IPS DF 6.9 (cell line): ENCODE data around the gene LMBRD2.

Experiments used
- DNase-seq: peaks from one replicate; pipeline ENCODE4 v3.0.0-alpha.2; 2013; ENCODE audit warnings: low read depth, low spot score
- H3K27ac ChIP-seq: one replicate; pipeline ENCODE4 v1.5.1; 2013; ENCODE audit warnings: low read length, control low read depth
- H3K27me3 ChIP-seq: 2 replicates; pipeline ENCODE4 v1.6.1; 2013; ENCODE audit warnings: mild to moderate bottlenecking, low read length; ENCODE audit not compliant: control insufficient read depth, insufficient read depth
- H3K36me3 ChIP-seq: 2 replicates; pipeline ENCODE4 v1.6.1; 2013; ENCODE audit warnings: low read length; ENCODE audit not compliant: control insufficient read depth, insufficient read depth
- H3K4me1 ChIP-seq: 2 replicates; pipeline ENCODE4 v1.6.1; 2013; ENCODE audit warnings: low read length; ENCODE audit not compliant: control insufficient read depth, insufficient read depth
- H3K4me3 ChIP-seq: 2 replicates; pipeline ENCODE4 v1.5.1; 2013; ENCODE audit warnings: mild to moderate bottlenecking, low read length
- H3K9me3 ChIP-seq: 2 replicates; pipeline ENCODE4 v1.6.1; 2013; ENCODE audit warnings: low read length, inconsistent platforms; ENCODE audit not compliant: control insufficient read depth, insufficient read depth
- WGBS: extraction: QIAGEN DNeasy Blood & Tissue Kit; methylation state at CpG from one replicate; pipeline ENCODE4 v1.1.7; 2013; ENCODE audit warnings: mixed read lengths, missing lambda C conversion rate; ENCODE audit not compliant: insufficient read length, insufficient coverage; 5-methylcytosine and 5-hydroxymethylcytosine counted together

Gene LMBRD2

DNA sequence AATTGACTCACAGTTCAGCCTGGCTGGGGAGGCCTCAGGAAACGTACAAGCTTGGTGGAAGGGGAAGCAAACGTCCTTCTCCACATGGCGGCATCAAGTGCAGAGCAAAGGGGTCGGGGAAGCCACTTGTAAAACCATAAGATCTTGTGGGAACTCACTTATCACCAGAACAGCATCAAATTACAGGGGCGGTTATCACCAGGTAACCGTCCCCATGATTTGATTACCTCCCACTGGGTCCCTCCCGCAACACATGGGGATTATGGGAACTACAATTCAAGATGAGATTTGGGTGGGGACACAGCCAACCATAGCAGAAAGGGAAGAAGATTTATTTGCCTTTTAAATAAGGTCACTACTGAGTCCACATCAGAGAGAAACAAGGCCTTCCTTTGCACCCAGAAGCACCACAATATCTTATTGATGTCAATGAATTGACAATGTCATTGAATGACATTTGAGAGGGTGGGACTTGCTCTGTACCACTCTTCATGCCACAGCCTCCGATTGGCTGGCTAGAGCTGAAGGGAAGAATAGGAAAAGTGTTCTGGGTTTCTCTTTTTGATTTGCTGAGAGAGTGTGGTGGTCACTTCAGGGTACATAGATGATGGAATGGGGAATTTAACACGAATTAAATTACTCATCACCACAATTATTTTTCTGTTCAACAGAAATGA is 11.3 kb upstream of the LMBRD2 start:
- Histone ChIP-seq H3K36me3 (peaks cover 5% of the 10 kb centered on the region; the same call in 1 of the 2 replicates), H3K27ac (no peak overlapping the region), H3K4me1 (no peaks in the 10 kb centered on the region), H3K9me3 (no peaks in the 10 kb centered on the region), H3K27me3 (no peaks in the 10 kb centered on the region), H3K4me3 (no peak overlapping the region)
- no CpG with 5 or more reads among the region's 9 CpGs for WGBS
- no peak for DNase-seq

DNA sequence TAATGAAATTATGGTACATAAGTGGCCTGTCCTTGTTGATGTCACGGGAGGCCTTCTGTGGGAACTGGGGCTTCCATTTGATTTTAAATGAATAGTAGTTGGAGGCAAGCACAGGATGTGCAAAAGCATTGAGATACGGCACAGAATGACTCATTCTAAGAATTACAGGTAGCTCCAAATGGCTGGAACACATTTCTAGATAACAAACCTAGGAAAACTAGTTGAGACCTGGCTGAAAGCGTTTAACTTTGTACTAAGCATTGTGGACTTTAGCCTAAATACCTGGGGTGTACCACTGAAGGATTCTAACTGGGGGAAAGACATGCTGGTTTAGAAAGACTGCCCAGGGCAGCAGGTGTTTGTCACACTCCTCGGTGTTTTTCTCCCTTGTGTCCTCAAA is 9.7 kb upstream of the LMBRD2 start:
- Histone ChIP-seq H3K36me3 (peaks cover 8% of the 10 kb centered on the region; the same call in 1 of the 2 replicates), H3K27ac (no peak overlapping the region), H3K9me3 (no peaks in the 10 kb centered on the region), H3K4me3 (no peak overlapping the region), H3K4me1 (no peaks in the 10 kb centered on the region), H3K27me3 (no peaks in the 10 kb centered on the region)
- no CpG with 5 or more reads among the region's 4 CpGs for WGBS
- DNase-seq, result no peak

DNA sequence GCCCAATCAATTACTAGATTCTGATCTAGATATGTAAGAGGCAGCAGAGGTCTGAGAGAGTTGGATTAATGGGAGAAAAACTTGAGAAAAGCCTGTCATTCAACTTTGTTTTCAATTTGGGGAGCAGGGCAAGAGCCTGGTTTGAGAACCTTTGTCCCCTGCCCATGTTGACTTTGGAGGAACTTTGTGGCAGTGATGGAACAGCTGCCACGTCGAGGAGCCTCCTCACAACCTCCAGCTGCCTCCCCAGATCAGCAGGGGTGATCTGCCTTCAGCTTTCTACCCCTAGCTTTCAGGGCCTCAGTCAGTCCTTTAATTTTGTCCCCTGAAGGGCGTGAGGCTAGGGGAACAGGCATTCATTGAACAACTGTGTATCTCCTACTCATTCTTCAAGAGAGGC is 8.9 kb upstream of the LMBRD2 start:
- Histone ChIP-seq H3K9me3 (no peaks in the 10 kb centered on the region), H3K4me1 (no peaks in the 10 kb centered on the region), H3K27me3 (no peaks in the 10 kb centered on the region), H3K27ac (no peak overlapping the region), H3K36me3 (peaks cover 13% of the 10 kb centered on the region; the same call in 1 of the 2 replicates), H3K4me3 (no peak overlapping the region)
- no peak for DNase-seq
- WGBS, result no CpG with 5 or more reads among the region's 3 CpGs

DNA sequence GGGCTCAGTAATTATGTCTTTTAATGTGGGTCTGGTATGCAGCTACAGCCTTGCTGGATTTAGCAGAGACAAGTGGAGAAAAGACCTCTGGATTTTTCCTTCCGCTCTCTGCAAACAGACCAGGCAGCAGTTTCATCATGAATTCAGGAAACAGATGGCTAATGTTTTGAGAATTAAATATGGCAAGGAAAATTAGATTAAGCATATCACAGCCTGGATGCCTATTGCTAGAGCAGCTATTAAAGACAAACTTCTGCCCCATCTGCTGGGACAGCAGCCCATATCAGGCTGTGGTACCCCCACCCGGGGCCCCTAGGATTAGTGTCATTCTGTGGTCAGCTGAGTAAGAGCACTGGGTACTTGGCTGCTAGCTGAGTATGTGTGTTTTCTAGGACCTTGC is 6.5 kb upstream of the LMBRD2 start:
- no peaks in the 10 kb centered on the region for H3K4me1 ChIP-seq
- H3K27ac ChIP-seq, result no peak overlapping the region
- no peaks in the 10 kb centered on the region for H3K27me3 ChIP-seq
- no peak for DNase-seq
- no peak overlapping the region for H3K4me3 ChIP-seq
- no CpG with 5 or more reads among the region's 2 CpGs for WGBS
- H3K36me3 ChIP-seq, result peaks cover 10% of the 10 kb centered on the region; the same call in 1 of the 2 replicates
- no peaks in the 10 kb centered on the region for H3K9me3 ChIP-seq

DNA sequence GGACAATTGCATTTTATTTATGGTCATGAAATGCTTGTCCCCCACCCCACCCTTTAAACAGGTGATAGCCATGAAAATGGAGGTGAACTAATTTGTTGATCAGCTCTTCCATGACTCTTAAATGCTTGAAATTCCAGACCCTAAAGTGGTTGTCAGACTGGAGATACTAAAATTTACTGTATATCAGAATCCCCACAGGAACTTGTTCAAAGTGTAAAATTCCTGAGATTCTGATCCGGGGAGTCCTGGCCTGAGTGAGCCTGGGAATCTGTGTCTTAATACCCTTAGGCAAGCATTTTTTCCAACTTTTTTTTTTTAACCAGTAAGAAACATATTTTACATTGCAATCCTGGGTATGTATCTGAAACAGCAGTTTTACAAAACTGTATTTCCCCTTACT is 4.9 kb upstream of the LMBRD2 start:
- no peaks in the 10 kb centered on the region for H3K4me1 ChIP-seq
- H3K36me3 ChIP-seq, result peaks cover 10% of the 10 kb centered on the region; the same call in 1 of the 2 replicates
- no peak overlapping the region for H3K27ac ChIP-seq
- no CpG with 5 or more reads among the region's 1 CpG for WGBS
- no peak overlapping the region for H3K4me3 ChIP-seq
- no peaks in the 10 kb centered on the region for H3K9me3 ChIP-seq
- H3K27me3 ChIP-seq, result no peaks in the 10 kb centered on the region
- DNase-seq, result no peak

DNA sequence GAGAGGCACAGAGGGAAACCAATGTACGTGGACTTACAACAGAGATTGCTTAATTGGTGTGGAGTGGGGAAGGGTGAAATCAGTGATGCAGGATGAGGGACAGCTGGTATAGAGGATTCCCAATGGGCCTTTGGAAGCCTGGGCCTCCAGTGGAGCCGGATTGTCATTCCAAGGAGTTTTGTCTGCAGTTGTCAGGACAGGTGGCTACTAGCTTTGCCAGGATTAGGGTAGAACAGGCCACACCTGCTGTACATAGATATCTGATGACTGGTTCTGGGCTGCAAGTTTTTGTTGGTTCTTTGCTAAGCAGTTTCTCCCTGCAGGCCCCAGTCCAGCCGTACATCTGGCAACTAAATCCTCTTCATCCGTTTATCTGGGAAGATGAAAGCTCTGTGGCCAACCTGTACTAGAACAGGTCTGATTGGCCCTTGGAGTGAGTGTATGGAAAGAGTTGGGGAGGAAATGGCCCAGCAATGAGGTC is 4.5 kb upstream of the LMBRD2 start:
- H3K4me3 ChIP-seq, result no peak overlapping the region
- H3K27ac ChIP-seq, result no peak overlapping the region
- no peak for DNase-seq
- no peaks in the 10 kb centered on the region for H3K9me3 ChIP-seq
- no peaks in the 10 kb centered on the region for H3K27me3 ChIP-seq
- H3K36me3 ChIP-seq, result peaks cover 10% of the 10 kb centered on the region; the same call in 1 of the 2 replicates
- no peaks in the 10 kb centered on the region for H3K4me1 ChIP-seq
- WGBS, result no CpG with 5 or more reads among the region's 4 CpGs

DNA sequence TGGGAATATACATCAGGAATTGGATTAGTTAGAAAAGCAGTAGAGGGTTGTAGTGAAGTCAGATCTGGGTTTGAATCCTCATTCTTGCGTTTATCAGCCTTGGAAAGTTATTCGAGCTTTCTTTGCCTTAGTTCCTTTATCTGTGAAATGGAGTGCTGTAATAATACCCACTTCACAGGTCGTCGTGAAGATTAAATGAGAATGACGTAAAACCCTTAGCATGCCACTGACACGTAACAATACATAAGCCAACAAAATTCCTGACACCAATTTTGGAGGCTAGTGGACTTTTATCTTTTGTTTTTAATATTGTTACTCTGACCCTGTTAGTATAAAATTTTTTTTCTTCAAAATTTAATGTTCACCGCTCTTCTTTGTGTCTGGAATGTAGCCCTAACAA is 3.6 kb upstream of the LMBRD2 start:
- H3K27me3 ChIP-seq, result no peaks in the 10 kb centered on the region
- no peak overlapping the region for H3K4me3 ChIP-seq
- H3K27ac ChIP-seq, result no peak overlapping the region
- WGBS, result no CpG with 5 or more reads among the region's 7 CpGs
- peaks cover 10% of the 10 kb centered on the region; the same call in 1 of the 2 replicates for H3K36me3 ChIP-seq
- no peak for DNase-seq
- no peaks in the 10 kb centered on the region for H3K9me3 ChIP-seq
- H3K4me1 ChIP-seq, result no peaks in the 10 kb centered on the region

DNA sequence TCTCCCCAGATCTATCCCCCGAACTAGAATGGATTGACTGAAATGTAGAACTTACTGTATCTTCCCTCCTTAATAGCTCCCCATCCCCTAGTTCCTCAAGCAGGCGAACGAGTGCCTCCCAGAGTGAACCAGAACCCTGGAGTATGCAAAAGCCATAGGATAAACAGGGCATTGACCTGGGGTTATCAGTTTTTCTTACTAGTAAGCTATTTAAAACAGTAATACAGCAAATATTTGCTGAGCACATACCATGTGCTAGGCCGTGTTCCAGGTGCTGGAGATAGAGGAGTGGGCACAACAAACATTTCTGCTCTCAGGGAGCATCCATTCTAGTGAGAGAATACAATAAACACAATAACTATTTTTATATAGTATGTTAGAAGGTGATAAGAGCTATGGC is 2.0 kb upstream of the LMBRD2 start:
- Histone ChIP-seq H3K4me1 (no peaks in the 10 kb centered on the region), H3K9me3 (no peaks in the 10 kb centered on the region), H3K4me3 (no peak overlapping the region), H3K27ac (no peak overlapping the region), H3K27me3 (no peaks in the 10 kb centered on the region), H3K36me3 (peaks cover 8% of the 10 kb centered on the region; the same call in 1 of the 2 replicates)
- no CpG with 5 or more reads among the region's 4 CpGs for WGBS
- DNase-seq, result no peak

DNA sequence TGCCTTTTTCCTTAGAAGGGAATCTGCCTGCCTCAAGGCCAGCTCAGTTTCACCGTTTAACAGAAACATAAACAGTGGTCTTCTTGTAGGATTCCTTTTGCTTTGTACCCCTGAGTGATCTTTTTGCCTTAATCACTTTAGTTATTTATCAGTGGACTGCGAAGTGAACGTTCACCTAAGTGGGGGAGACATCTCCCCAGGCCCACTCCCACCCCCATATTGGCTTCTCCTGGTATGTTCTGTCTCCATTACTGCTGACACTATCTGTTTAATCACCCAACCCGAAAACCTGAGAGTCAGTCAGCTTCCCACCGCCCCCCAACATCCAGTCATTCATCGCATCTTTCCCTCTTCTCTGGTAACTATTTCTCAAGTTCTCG is 1.6 kb upstream of the LMBRD2 start:
- DNase-seq, result no peak
- no peak overlapping the region for H3K27ac ChIP-seq
- no peaks in the 10 kb centered on the region for H3K4me1 ChIP-seq
- WGBS, result no CpG with 5 or more reads among the region's 7 CpGs
- H3K36me3 ChIP-seq, result peaks cover 8% of the 10 kb centered on the region; the same call in 1 of the 2 replicates
- no peaks in the 10 kb centered on the region for H3K27me3 ChIP-seq
- no peak overlapping the region for H3K4me3 ChIP-seq
- no peaks in the 10 kb centered on the region for H3K9me3 ChIP-seq

DNA sequence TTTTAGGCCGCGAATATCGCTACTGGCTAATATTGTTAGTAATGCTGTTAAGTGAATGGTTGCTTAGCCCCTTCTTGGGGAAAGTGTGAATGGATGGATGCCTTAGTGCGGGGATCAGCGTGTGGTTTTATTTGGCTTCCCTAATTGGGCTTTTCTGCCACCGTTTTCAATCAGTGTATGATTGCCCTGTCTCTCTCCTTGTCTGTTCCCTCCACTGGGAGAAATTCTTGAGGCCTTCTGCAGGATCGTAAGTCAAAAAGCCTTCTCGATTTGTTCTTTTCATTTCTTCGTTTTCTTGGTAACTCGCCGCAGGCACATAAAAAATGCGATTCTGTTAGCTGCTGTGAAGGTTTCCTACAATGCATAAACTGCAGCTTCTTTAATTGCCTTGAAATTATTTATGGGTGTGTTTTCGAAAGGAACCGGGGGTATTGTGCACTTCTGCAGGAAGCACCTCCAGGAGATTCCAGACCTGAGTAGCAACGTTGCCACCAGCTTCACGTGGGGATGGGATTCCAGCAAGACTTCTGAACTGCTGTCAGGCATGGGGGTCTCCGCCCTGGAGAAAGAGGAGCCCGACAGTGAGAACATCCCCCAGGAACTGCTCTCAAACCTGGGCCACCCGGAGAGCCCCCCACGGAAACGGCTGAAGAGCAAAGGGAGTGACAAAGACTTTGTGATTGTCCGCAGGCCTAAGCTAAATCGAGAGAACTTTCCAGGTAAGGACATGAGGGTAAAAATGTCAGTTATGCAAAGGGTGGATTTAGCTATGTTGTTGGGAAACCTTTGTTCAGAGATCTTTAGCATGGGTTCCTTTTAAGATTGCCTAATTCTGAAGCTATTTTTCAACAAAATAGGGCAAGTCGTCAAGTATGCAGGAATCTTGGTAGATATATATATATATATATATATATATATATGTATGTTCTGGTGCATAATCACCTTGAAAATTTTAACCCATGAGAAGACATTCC is 924 bp upstream of the LMBRD2 start:
- H3K4me1 ChIP-seq, result no peaks in the 10 kb centered on the region
- H3K4me3 ChIP-seq, result peak overlapping the region; percentile 90; the same call in 1 of the 2 replicates
- WGBS, result no CpG with 5 or more reads among the region's 24 CpGs
- no peak overlapping the region for H3K27ac ChIP-seq
- no peaks in the 10 kb centered on the region for H3K9me3 ChIP-seq
- DNase-seq, result no peak
- H3K36me3 ChIP-seq, result peaks cover 8% of the 10 kb centered on the region; the same call in 1 of the 2 replicates
- no peaks in the 10 kb centered on the region for H3K27me3 ChIP-seq
